ENCODE results near the gene DLX3. TPM values are rescaled to one million over a fixed set of nuclear protein-coding genes. Genes with fewer than 3 reads are reported as not detected.

DLX3 gene
- total and polyA plus RNA-seq, 5 experiments from 2014 or later = 0.09 to 0.32 (median 0.22) TPM; not detected in 1

- ATAC-seq (no peak), DNase-seq (no peak)
- Mint-ChIP-seq H3K9me3 (no peaks in the 10 kb centered on the region), H3K4me3 (no peak overlapping the region), H3K27me3 (peaks cover 21 to 45% (median 30%) of the 10 kb centered on the region in 5 donors), H3K27ac (no peak overlapping the region), H3K36me3 (no peaks in the 10 kb centered on the region), H3K4me1 (peaks cover 0 to 8% (median 4%) of the 10 kb centered on the region in 4 donors)
- POLR2A ChIA-PET = no interaction called here
Measured at GRCh38 chr17:49955157-49955556, 39.9 kb downstream of the DLX3 start.

GRCh38 chr17:49952912-49953497 is 42.0 kb downstream of the DLX3 start:
- H3K36me3 Mint-ChIP-seq = no peaks in the 10 kb centered on the region
- no peak for DNase-seq
- no peaks in the 10 kb centered on the region for H3K9me3 Mint-ChIP-seq
- ATAC-seq = no peak
- H3K27ac Mint-ChIP-seq = no peak overlapping the region
- H3K27me3 Mint-ChIP-seq = peaks cover 29 to 60% (median 41%) of the 10 kb centered on the region in 5 donors
- H3K4me1 Mint-ChIP-seq = peaks cover 0 to 8% (median 4%) of the 10 kb centered on the region in 4 donors
- H3K4me3 Mint-ChIP-seq = no peak overlapping the region
- POLR2A ChIA-PET = interaction anchor here (1.8 to 2.3 kb wide), 2 partner anchors 43 to 45 kb away, joined by 7 to 10 read pairs; no protein-coding TSS in a partner anchor

- H3K4me1 Mint-ChIP-seq = peaks cover 0 to 8% (median 4%) of the 10 kb centered on the region in 4 donors
- H3K27ac Mint-ChIP-seq = no peak overlapping the region
- no peak overlapping the region for H3K4me3 Mint-ChIP-seq
- POLR2A ChIA-PET = interaction anchor here (1.8 to 2.3 kb wide), 2 partner anchors 44 to 46 kb away, joined by 7 to 10 read pairs; no protein-coding TSS in a partner anchor
- peak; percentile 65 to 90 (median 76) for DNase-seq
- ATAC-seq = peak; percentile 100
- H3K9me3 Mint-ChIP-seq = no peaks in the 10 kb centered on the region
- no peaks in the 10 kb centered on the region for H3K36me3 Mint-ChIP-seq
- peaks cover 27 to 63% (median 39%) of the 10 kb centered on the region in 5 donors for H3K27me3 Mint-ChIP-seq
Measured at GRCh38 chr17:49952209-49952911, 42.7 kb downstream of the DLX3 start.

GRCh38 chr17:49951362-49952082 is 43.5 kb downstream of the DLX3 start:
- DNase-seq (no peak), ATAC-seq (no peak)
- Mint-ChIP-seq H3K27me3 (peaks cover 25 to 65% (median 38%) of the 10 kb centered on the region in 5 donors), H3K27ac (no peak overlapping the region), H3K4me1 (peaks cover 0 to 8% (median 4%) of the 10 kb centered on the region in 4 donors), H3K4me3 (no peak overlapping the region), H3K9me3 (no peaks in the 10 kb centered on the region), H3K36me3 (no peaks in the 10 kb centered on the region)
- POLR2A ChIA-PET = interaction anchor here (1.4 to 2.3 kb wide), 2 partner anchors 45 to 47 kb away, joined by 6 to 10 read pairs; no protein-coding TSS in a partner anchor

GRCh38 chr17:49949634-49950033 is 45.4 kb downstream of the DLX3 start:
- Mint-ChIP-seq H3K36me3 (no peaks in the 10 kb centered on the region), H3K27ac (no peak overlapping the region), H3K4me3 (no peak overlapping the region), H3K27me3 (peaks cover 25 to 75% (median 42%) of the 10 kb centered on the region in 5 donors), H3K9me3 (no peaks in the 10 kb centered on the region), H3K4me1 (peaks cover 0 to 8% (median 4%) of the 10 kb centered on the region in 4 donors)
- no peak for ATAC-seq
- no peak for DNase-seq
- POLR2A ChIA-PET = interaction anchor here (0.6 kb wide), 1 partner anchor 39 kb away, joined by 3 read pairs; no protein-coding TSS in a partner anchor

- ATAC-seq (no peak), DNase-seq (no peak)
- no peak overlapping the region for H3K4me3 Mint-ChIP-seq
- H3K27ac Mint-ChIP-seq = no peak overlapping the region
- POLR2A ChIA-PET = no interaction called here
- no peaks in the 10 kb centered on the region for H3K4me1 Mint-ChIP-seq
- no peaks in the 10 kb centered on the region for H3K36me3 Mint-ChIP-seq
- no peaks in the 10 kb centered on the region for H3K9me3 Mint-ChIP-seq
- H3K27me3 Mint-ChIP-seq = peaks cover 15 to 69% (median 40%) of the 10 kb centered on the region in 5 donors
Measured at GRCh38 chr17:49946964-49947584, 48.0 kb downstream of the DLX3 start.

GRCh38 chr17:49946208-49946607 is 48.8 kb downstream of the DLX3 start:
- no peaks in the 10 kb centered on the region for H3K4me1 Mint-ChIP-seq
- peaks cover 13 to 65% (median 35%) of the 10 kb centered on the region in 5 donors for H3K27me3 Mint-ChIP-seq
- no peaks in the 10 kb centered on the region for H3K36me3 Mint-ChIP-seq
- DNase-seq (no peak), ATAC-seq (no peak)
- H3K9me3 Mint-ChIP-seq = no peaks in the 10 kb centered on the region
- POLR2A ChIA-PET = no interaction called here
- no peak overlapping the region for H3K4me3 Mint-ChIP-seq
- H3K27ac Mint-ChIP-seq = no peak overlapping the region

GRCh38 chr17:49944273-49944870 is 50.7 kb downstream of the DLX3 start:
- H3K9me3 Mint-ChIP-seq = no peaks in the 10 kb centered on the region

GRCh38 chr17:49942947-49943346 is 52.1 kb downstream of the DLX3 start:
- DNase-seq (no peak), ATAC-seq (no peak)
- H3K36me3 Mint-ChIP-seq = no peaks in the 10 kb centered on the region
- POLR2A ChIA-PET = no interaction called here
- peaks cover 2 to 57% (median 24%) of the 10 kb centered on the region in 5 donors for H3K27me3 Mint-ChIP-seq
- no peak overlapping the region for H3K4me3 Mint-ChIP-seq
- no peak overlapping the region for H3K27ac Mint-ChIP-seq
- H3K4me1 Mint-ChIP-seq = peaks cover 0 to 2% (median 0%) of the 10 kb centered on the region in 4 donors
- no peaks in the 10 kb centered on the region for H3K9me3 Mint-ChIP-seq

More at GRCh38 chr17:49944273-49944870, 50.7 kb downstream of the DLX3 start:
- no peaks in the 10 kb centered on the region for H3K4me1 Mint-ChIP-seq
- no peak overlapping the region for H3K4me3 Mint-ChIP-seq
- no peak overlapping the region for H3K27ac Mint-ChIP-seq
- no peak for ATAC-seq
- no peaks in the 10 kb centered on the region for H3K36me3 Mint-ChIP-seq
- POLR2A ChIA-PET = interaction anchor here (0.6 kb wide), 1 partner anchor 37 kb away, joined by 3 read pairs; no protein-coding TSS in a partner anchor
- DNase-seq = no peak
- peaks cover 2 to 59% (median 27%) of the 10 kb centered on the region in 5 donors for H3K27me3 Mint-ChIP-seq

- ATAC-seq (no peak), DNase-seq (no peak)
- peaks cover 2 to 60% (median 24%) of the 10 kb centered on the region in 5 donors for H3K27me3 Mint-ChIP-seq
- H3K4me1 Mint-ChIP-seq = peaks cover 0 to 2% (median 0%) of the 10 kb centered on the region in 4 donors
- POLR2A ChIA-PET = no interaction called here
- H3K9me3 Mint-ChIP-seq = no peaks in the 10 kb centered on the region
- H3K27ac Mint-ChIP-seq = no peak overlapping the region
- H3K36me3 Mint-ChIP-seq = no peaks in the 10 kb centered on the region
- no peak overlapping the region for H3K4me3 Mint-ChIP-seq
Measured at GRCh38 chr17:49941427-49941826, 53.6 kb downstream of the DLX3 start.

All from naive thymus-derived CD8-positive, alpha-beta T cell (primary cell).